T-helper 1 cell (primary cell): ENCODE results near the gene RBSN.

Experiments
- DNase-seq, 5 donors: peaks; one replicate each; pipeline ENCODE4 v3.0.0-alpha.2; 2012 to 2020

RBSN gene

DNA sequence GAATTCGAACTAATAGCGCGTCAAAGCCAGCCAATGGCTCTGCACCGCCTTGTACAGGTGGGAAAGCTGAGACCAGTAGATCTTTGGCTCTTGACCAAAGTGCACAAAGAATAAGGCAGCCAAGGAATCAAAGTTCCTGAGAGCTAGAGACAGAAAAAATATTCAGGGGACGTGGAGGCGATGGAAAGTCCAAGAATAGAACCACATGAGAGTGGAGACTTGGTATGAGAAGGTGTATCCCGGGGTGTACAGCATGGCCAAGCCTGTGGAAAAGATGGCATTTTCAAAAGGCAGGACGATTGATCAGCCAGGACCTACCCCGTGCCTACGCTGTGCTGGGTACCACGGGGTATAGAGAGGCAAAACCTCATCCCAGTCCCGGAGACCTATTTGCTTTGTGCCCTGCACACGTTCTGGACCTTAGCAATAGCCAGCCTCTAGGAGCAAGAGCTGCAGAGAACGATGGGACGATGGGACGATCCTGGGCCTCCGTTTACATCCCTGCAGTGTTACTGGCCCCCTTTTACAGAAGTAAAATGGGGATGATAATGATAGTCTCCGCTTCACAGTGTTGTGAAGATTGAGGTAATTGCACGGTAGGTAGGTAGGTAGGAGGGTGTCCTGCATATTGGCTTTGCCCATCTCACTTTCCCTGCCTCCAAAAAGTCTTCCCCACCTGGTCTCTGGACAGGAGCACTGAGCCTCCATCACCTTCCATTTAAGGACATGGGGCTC, 583 bp upstream of the RBSN start:
- DNase-seq: no peak

DNA sequence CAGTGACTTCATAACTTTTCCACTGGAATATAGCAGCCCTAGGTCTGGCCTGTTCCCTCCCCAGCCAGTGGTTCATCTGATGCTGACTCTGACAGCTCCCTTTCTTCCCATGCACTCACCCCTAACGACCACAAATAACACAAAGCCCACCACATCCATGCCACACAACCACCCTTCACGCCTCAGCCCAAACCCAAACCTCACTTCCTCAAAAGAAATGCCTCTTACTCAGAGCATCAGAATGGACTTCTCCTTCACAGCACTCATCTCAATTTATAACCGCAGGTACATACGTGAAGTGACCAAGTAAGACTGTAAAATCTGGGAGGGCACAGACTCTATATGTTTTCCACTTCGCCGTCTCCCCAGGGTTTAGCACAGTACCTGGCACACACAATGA, 1.1 kb downstream of the RBSN start:
- peak in 1 of 5 donors; percentile 48 for DNase-seq

GRCh38 chr3:15096046-15096445, 2.9 kb downstream of the RBSN start:
- DNase-seq: no peak

DNA sequence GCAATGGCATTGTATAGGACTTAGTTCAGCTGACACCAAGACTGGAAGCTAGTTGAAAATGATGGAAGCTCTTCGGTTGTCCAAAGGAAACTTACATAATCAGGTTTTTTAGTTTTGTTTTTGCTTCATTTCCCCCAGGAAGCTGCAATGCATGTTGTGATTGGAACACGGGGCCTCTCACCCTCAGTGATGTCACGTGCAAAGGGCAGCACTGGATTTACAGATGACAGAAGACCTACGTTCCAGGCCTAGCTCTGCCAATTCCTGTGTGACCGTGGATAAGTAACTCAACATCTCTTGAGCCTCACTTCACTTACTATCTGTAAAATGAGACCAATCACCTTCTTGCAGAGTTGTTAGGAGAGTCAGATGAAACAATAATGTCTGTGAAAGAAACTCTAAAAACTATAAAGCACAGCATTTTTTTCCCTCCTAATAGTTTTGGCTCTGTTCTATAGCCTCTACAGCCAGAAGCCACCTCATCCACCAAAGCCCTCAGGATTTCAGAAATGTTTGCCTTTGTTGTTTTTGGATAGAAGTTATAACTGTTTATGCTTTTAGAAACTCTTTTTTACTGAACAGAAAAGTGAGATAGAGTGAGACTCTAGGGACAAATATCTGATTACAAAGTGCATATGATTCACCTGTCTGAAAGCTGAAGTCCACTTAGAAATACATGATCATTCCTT, 4.6 kb downstream of the RBSN start:
- DNase-seq: no peak

- DNase-seq: no peak
These were observed 6.3 kb downstream of the RBSN start for GRCh38 chr3:15092686-15093085.

DNA sequence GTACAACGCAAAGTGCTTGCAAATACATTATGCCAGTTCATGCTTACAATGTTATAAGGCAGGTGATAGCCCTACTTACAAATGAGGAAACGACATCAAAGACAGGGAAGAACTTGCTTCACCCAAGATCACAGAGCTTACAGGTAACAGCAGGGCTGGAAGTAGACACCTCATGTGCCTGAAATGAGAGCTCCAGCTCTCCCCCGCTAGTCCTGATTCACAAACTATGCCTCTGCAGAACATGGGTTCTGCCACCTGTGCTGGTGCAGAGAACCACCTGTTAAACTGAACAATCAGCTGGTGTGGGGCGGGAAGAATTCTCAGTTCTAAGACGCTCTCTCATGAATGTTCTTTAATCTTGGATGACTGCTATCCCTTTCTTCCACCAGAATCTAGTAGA, 7.4 kb downstream of the RBSN start:
- no peak for DNase-seq

DNA sequence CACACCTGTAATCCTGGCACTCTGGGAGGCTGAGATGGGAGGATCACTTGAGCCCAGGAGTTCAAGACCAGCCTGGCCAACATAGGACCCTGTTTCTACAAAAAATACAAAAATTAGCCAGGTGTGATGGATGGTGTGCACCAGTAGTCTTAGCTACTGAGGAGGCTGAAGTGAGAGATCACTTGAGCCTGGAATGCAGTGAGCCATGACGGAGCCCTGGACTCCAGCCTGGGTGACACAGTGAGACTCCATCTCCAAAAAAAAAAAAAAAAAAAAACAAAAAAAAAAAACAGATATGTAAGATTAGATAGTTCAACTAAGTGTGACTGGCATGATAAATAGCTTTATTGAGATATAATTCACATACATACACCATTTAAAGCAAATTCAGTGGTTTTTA, 9.7 kb downstream of the RBSN start:
- DNase-seq: no peak

DNA sequence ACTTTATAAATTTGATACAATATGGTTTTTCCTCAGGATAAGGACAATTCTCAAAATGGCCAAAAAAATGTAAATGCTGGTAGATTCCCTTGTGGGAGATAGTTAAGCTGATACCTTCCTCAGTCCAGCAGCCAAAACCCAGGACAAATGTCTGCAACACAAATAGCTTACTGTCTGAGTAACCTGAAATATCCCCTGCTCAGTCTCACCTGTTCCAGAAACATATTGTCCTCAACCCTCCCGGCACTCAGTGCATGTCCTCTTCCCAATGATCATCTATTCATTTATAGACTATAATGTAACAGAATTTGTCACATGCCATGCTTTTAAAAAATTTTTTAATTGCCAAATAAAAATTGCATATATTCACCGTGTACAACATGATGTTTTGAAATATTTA, 12.2 kb downstream of the RBSN start:
- DNase-seq: no peak

- DNase-seq: no peak
These were observed 12.7 kb downstream of the RBSN start for GRCh38 chr3:15086263-15086662.

GRCh38 chr3:15083252-15083651, 15.7 kb downstream of the RBSN start:
- no peak for DNase-seq

GRCh38 chr3:15081960-15082664, 16.8 kb downstream of the RBSN start:
- DNase-seq: no peak

DNA sequence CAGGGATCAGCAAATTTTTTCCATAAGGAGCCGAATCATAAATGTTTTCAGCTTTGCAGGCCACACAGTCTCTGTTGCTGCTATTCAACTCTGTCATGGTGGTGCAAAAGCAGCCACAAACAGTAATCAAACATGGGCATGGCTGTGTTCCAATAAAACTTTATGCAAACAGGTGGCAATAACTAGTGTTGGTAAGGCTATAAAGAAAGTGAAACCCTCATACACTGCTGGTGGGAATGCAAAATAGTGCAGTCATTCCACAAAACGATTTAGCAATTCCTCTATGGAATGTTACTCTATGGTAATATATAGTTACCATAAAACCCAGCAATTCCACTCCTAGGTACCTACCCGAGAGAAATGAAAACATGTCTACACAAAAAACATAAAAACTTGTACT, 19.9 kb downstream of the RBSN start:
- DNase-seq: no peak

DNA sequence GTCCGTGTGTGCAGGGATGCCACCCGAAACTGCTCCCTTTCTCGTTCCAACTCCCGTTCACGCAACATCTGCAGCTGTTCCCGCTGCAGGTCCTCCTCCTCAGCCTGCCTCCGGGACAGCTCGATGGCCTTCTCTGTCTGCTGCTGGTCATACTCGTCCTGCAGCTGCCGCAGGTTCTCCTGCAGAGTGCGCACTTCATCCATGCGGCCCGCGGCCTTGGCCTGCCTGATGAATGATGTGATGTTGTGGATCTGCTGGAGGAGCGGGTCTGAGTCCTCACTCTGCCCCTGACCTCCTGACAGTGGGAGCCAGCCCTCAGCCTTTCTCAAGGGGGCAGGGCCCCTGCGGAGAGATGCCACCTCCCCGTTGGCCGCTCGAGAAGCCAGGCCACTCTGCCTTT, 24.4 kb downstream of the RBSN start:
- DNase-seq: no peak

DNA sequence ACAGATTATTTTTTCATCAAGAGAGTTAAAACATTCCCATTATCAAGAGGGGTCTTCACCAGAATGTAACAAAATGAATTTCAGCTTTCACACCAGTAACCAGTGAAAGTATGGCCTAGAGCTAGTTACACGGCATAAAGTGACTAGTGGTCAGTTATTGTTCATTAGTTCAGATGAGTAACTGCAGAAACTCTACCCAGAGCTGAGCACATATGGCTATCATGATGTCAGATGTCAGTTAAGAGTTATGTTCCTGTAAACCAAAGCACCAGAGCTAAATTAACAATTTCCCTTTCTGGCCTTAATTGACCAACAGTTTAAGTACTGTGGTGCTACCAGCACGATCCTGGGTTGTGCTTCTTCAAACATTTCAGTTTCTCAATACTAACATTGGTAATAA, 27.2 kb downstream of the RBSN start:
- DNase-seq: no peak

DNA sequence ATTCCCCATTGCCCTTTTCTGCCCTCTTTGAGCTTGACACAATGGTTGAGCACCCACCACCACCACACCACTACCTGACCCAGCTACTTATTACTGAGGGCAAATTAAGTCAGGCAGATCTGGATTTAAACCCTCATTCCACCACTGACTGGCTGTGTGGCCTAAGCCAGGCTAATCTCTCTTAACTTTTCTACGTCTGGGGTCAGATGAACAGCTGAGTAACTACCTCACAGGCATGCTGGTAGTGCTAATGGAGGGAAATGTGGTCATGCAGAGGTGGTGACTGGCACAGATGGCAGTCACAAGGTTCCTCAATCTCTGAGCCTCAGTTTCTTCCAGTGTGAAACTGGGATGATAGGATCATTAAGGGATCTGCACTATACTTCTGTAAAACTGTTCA, 29.5 kb downstream of the RBSN start:
- DNase-seq: no peak

DNA sequence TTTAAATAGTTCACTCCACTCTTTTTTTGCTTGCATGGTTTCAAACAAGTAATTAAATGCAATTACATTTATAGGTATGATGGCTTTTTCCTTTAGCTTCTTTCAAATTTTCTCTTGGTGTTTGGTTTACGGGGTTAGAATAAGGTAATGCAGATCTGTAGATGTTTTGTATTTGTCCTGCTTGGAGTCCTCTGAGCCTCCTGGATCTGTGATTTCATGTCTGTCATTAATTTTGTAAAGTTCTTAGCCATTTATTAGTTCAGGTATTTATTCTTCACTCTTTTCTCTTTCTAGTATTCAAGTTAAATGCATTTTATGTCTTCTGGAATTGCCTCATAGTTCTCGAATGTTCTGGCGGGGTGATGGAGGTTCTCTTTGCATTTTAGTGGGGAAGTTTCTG, 32.5 kb downstream of the RBSN start:
- DNase-seq: no peak

DNA sequence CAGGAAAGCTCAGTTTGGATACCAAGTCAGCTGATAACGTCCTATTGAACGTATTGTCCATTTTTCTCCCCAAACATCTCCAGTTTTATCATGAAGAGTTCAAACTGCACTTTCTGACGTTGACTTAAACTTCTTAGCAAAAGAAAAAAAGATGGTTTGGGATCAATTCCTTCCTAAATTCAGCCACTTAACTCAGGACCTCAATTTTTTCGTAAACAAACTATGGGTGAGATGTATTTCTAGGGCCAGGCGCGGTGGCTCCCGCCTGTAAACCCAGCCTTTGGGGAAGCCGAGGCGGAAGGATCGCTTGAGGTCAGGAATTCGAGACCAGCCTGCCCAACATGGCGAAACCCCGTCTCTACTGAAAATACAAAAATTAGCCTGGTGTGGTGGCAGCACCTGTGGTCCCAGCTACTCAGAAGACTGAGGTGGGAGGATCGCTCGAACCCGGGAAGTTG, 33.4 kb downstream of the RBSN start:
- no peak for DNase-seq

DNA sequence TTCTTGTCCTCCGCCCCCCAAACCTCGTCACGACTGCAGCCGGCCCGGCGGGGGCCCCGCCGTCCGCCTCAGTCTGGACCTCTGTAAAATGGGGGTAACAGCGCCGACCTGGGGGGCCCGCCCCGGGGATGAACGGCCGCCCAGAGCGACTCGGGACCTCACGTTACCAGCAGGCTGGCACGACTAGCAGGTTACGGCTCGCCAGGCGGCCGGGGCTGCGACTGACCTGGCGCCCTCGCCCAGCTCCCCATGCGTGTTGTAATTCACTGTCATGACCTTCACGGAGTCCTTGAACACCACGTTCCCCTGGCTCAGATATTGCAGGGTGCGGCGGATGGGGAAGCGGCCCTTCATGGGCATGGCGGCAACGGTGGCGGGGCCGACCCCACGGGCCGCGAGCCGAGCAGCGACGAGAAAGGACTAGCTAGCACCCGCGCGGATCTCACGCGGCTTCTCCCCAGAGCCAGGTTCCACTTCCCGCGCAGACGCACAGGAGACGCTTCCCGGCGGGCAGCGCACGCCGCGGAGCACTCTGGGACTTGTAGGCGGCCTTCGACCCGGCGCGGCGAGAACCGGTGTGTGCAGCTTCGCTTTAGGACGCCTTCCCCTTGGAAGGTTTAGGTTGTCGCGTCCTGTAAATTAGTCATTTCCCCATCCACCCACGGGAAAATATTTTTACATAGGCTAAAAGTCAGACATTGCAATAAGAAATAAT, 34.0 kb downstream of the RBSN start, which contains the start of gene MRPS25:
MRPS25 (minus strand) TSS at position 481 of the 715 bp plus-strand sequence; CDS start at position 360, 121 bp downstream.
- DNase-seq: peak; percentile 78 to 92 (median 84)

- peak in 1 of 5 donors; percentile 15 for DNase-seq
These were observed 34.6 kb downstream of the RBSN start for GRCh38 chr3:15064299-15064834.

DNA sequence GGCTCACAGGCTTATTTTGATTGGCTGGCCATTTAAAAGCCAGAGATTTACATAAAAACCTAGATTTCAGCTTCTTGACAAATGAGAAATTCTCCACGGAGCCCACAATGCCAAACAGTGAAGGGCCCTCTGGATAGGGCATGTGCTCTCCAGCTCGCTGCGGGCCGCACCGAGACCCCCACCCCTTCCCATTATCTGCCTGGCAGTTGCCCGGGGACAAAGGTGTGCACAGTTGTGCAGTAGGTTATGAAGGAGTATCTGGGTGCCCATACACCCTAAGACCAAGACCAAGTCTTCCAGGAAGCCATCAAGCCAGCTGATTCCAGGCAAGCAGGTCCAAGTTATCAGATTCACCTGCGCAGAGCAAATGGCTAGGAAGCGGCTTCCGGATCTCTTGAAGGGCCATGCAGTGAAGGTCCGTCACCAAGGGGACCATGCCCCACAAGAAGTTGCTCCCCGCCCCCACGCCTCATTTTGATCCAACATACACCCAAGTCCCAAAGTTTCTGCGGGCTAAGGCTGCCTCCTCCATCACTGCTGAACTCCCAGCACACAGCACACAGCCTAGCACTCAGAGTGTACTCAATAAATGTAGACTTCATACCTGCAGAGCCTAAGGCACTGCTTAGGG, 35.2 kb downstream of the RBSN start:
- DNase-seq: no peak

GRCh38 chr3:15063238-15063637, 35.7 kb downstream of the RBSN start:
- DNase-seq: no peak

GRCh38 chr3:15060029-15060428, 38.9 kb downstream of the RBSN start:
- no peak for DNase-seq
